Uterus (tissue), 4 donors: ENCODE measurements around the gene OR5K2. TPM values are rescaled to one million over a fixed set of nuclear protein-coding genes. Genes with fewer than 3 reads are reported as not detected.

ENCODE experiments used
- DNase-seq, 2 donors: peaks; one replicate each; pipeline ENCODE4 v3.0.0-alpha.2; 2019 to 2020
- H3K27ac ChIP-seq, 2 donors: fragments of 200-600 bp; sonication (generic); 1 replicate in 1 of 2; 2 replicates in 1 of 2; pipeline ENCODE4 v1.5.1; 2016 to 2018
- H3K27me3 ChIP-seq, 2 donors: fragments of 200-600 bp; sonication (generic); one replicate each; pipeline ENCODE4 v1.5.1; 2018 to 2019; ENCODE audit warnings: control low read depth in 1 of 2
- H3K36me3 ChIP-seq, 2 donors: fragments of 200-600 bp; sonication (generic); one replicate each; pipeline ENCODE4 v1.5.1; 2019; ENCODE audit warnings: control low read depth in 1 of 2
- H3K4me1 ChIP-seq, 2 donors: fragments of 200-600 bp; sonication (generic); one replicate each; pipeline ENCODE4 v1.5.1; 2018 to 2019; ENCODE audit warnings: control low read depth in 1 of 2
- H3K4me3 ChIP-seq, 2 donors: fragments of 200-600 bp; sonication (generic); 1 replicate in 1 of 2; 2 replicates in 1 of 2; pipeline ENCODE4 v1.5.1; 2018 to 2019; ENCODE audit warnings: mild to moderate bottlenecking in 1 of 2
- H3K9me3 ChIP-seq, 2 donors: fragments of 200-600 bp; sonication (generic); one replicate each; pipeline ENCODE4 v1.5.1; 2019; ENCODE audit warnings: control low read depth in 1 of 2
- POLR2A ChIP-seq, 2 donors: fragments of 450-650 bp; IDR thresholded peaks; one replicate each; pipeline ENCODE4 v1.6.1; 2016; ENCODE audit warnings: antibody characterized with exemption in 2 of 2, mild to moderate bottlenecking in 1 of 2, moderate library complexity in 1 of 2
- intact Hi-C: fragments of 100-400 bp; cut with DNase I; formaldehyde crosslinking; loops from one replicate; pipeline ENCODE4 v1.15.1; 2023; ENCODE audit warnings: low total_unique reads
- total RNA-seq, 4 donors: library from RNA; depleted of rRNA in 3 of 4; stranded (reverse); fragments of >200 nt in 3 of 4; gene quantifications; one replicate each; pipeline versions ENCODE4 v1.1.0 to v1.2.4, GENCODE V29; 2014 to 2023
- TF ChIP-seq, protein P1 (sequence below), 4 experiments: fragments of 200-600 bp in 2 of 4; fragments of 450-650 bp in 2 of 4; sonication (generic) in 2 of 4; IDR thresholded peaks; one replicate each; pipeline ENCODE4 v1.5.1; 2016 to 2019; ENCODE audit warnings: antibody characterized with exemption in 4 of 4, mild to moderate bottlenecking in 2 of 4, moderate library complexity in 1 of 4
- donor health status: DM: yes; HTN: yes; CAD: no.

OR5K2 gene
- total RNA-seq = not detected

DNA sequence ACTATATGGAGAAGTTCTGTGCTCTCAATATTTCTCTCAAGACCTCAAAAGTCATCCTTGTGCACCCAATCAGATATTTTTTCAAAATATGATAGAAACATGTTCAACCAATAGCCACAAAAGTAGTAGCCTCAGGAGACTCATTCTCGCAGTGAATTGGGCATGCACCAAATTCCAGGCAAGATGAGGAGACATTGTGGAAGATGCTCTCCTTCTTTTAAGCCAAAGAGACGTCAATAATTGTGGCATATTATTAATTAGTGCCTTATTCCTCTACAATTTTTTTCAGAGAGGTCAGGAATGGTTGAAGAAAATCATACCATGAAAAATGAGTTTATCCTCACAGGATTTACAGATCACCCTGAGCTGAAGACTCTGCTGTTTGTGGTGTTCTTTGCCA is at the start of gene OR5K2:
Gene OR5K2, plus strand, starts transcription at position 301 of the 400 bp plus-strand sequence. Its CDS starts 0 bp downstream, at position 301.
- intact Hi-C loops = no loop called here
- no peaks in the 10 kb centered on the region for H3K4me1 ChIP-seq
- no peak for TF ChIP-seq POLR2A (IDR thresholded peaks at IDR 0.05)
- TF ChIP-seq, protein P1, sequence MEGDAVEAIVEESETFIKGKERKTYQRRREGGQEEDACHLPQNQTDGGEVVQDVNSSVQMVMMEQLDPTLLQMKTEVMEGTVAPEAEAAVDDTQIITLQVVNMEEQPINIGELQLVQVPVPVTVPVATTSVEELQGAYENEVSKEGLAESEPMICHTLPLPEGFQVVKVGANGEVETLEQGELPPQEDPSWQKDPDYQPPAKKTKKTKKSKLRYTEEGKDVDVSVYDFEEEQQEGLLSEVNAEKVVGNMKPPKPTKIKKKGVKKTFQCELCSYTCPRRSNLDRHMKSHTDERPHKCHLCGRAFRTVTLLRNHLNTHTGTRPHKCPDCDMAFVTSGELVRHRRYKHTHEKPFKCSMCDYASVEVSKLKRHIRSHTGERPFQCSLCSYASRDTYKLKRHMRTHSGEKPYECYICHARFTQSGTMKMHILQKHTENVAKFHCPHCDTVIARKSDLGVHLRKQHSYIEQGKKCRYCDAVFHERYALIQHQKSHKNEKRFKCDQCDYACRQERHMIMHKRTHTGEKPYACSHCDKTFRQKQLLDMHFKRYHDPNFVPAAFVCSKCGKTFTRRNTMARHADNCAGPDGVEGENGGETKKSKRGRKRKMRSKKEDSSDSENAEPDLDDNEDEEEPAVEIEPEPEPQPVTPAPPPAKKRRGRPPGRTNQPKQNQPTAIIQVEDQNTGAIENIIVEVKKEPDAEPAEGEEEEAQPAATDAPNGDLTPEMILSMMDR (IDR thresholded peaks at IDR 0.05) = no peak
- no peak within 1 kb of the TSS for H3K4me3 ChIP-seq
- H3K36me3 ChIP-seq = no peaks in the 10 kb centered on the region
- H3K27me3 ChIP-seq = no peaks in the 10 kb centered on the region
- no peak within 1 kb of the TSS for H3K27ac ChIP-seq
- no peak for DNase-seq
- H3K9me3 ChIP-seq = no peaks in the 10 kb centered on the region

DNA sequence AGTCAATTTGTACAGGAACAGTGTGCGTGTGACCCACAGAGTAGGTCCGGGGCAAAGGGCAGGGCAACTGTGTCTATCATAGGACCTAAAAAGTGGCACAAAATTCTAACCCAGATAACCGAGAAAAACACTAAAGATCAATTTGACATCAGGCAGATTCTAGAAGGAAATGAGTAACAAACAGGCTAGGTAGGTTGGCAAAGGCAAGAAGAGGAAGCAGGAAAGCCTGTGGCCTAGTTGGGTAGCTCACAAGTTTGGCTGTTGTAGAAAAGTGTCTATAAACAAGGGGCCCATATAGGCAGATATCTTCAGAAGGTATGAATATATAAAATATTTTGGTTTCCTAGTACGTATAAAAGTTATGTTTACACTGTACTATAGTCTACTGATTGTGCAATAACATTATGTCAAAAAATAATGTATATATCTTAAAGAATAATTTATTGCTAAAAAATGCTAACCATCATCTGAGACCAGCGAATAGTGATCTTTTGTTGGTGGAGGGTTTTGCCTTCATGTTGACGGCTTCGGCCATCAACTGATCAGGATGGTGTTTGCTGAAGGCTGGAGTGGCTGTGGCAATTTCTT is 47.8 kb upstream of the OR5K2 start:
- H3K27ac ChIP-seq = no peak overlapping the region
- no peak for DNase-seq
- H3K4me1 ChIP-seq = no peaks in the 10 kb centered on the region
- H3K36me3 ChIP-seq = no peaks in the 10 kb centered on the region
- no peak overlapping the region for H3K4me3 ChIP-seq
- no peaks in the 10 kb centered on the region for H3K27me3 ChIP-seq
- no peaks in the 10 kb centered on the region for H3K9me3 ChIP-seq
- TF ChIP-seq, protein P1 (IDR thresholded peaks at IDR 0.05) = no peak
- no peak for TF ChIP-seq POLR2A (IDR thresholded peaks at IDR 0.05)
- intact Hi-C loops = no loop called here

DNA sequence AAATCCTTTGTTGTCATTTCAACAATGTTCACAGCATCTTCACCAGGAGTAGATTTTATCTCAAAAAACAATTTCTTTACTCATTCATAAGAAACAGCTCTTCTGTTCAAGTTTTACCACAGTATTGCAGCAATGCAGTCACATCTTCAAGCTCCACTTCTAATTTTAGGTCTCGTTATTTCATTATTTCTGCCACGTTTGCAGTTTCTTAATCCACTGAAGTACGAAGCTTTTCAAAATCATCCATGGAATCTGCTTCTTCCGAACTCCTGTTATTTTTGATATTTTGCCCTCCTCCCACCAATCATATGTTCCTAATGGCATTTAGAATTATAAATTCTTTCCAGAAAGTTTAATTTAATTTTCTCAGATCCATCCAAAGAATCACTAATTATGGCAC is 47.1 kb upstream of the OR5K2 start:
- no peaks in the 10 kb centered on the region for H3K4me1 ChIP-seq
- H3K36me3 ChIP-seq = no peaks in the 10 kb centered on the region
- intact Hi-C loops = no loop called here
- no peak overlapping the region for H3K4me3 ChIP-seq
- H3K9me3 ChIP-seq = no peaks in the 10 kb centered on the region
- no peaks in the 10 kb centered on the region for H3K27me3 ChIP-seq
- no peak for DNase-seq
- H3K27ac ChIP-seq = no peak overlapping the region
- TF ChIP-seq, protein P1 (IDR thresholded peaks at IDR 0.05) = no peak
- no peak for TF ChIP-seq POLR2A (IDR thresholded peaks at IDR 0.05)

DNA sequence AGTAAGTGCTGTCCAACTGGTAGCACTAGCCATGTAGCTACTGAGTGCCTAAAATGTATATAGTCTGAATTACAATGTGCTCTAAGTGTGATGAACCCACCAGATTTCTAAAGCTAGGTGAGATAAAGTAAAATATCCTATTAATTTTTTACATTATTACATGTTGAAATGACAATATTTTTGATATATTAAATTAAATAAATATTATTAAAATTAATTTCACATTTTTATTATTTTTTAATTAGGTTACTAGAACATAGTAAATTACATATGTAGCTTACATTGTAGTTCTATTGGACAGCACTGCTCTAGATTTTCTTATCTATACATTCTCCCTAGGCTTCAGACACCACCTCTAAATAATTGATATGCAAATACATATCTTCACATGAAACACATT is 43.7 kb upstream of the OR5K2 start:
- TF ChIP-seq POLR2A (IDR thresholded peaks at IDR 0.05) = no peak
- TF ChIP-seq, protein P1 (IDR thresholded peaks at IDR 0.05) = no peak
- Histone ChIP-seq H3K4me1 (no peaks in the 10 kb centered on the region), H3K27ac (no peak overlapping the region), H3K9me3 (no peaks in the 10 kb centered on the region), H3K4me3 (no peak overlapping the region), H3K27me3 (no peaks in the 10 kb centered on the region), H3K36me3 (no peaks in the 10 kb centered on the region)
- intact Hi-C loops = no loop called here
- no peak for DNase-seq

DNA sequence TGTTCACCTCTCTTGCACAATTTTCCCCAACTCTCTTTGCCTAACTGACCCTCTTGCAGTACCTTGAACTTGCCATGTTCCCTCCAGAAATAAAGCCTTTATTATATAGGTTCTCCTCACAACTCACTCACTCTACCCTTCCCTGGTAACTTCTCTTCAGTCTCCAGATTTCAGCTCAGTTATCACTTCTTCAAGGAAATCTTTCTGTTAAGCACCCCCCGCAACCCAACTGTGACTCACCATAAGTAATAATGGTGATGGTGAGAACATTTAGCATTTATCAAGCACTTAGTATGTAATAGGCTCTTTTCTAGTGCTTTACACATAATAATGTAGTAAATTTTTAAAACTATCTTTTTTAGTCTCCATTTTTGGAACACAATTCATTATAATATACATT is 42.6 kb upstream of the OR5K2 start:
- DNase-seq = no peak
- intact Hi-C loops = no loop called here
- H3K27ac ChIP-seq = no peak overlapping the region
- no peak overlapping the region for H3K4me3 ChIP-seq
- no peak for TF ChIP-seq POLR2A (IDR thresholded peaks at IDR 0.05)
- TF ChIP-seq, protein P1 (IDR thresholded peaks at IDR 0.05) = no peak
- H3K4me1 ChIP-seq = no peaks in the 10 kb centered on the region
- H3K9me3 ChIP-seq = no peaks in the 10 kb centered on the region
- no peaks in the 10 kb centered on the region for H3K36me3 ChIP-seq
- no peaks in the 10 kb centered on the region for H3K27me3 ChIP-seq
